ENCODE measurements around the gene LCMT2.

Gene LCMT2

DNA sequence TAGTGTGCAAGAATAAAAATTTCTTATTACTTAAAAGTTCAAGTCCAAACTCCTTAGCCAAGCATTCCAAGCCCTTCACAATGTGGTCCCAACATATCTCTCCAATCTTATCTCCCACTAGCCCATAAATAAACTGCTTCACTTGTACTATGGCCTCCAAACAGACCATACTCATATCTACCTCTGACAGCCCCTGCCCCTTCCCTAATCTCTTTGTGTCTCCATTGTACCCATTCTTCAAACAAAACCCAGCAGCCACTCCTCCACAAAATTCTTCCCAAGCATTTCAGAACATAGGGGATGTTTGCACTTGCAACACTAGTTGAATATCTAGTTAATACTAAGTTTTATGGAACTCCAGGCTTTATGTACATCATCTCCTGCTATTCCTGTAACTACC is 30.5 kb downstream of the LCMT2 start:
- H3K23ac ChIP-seq (ENCODE audit: low read length), result no peak overlapping the region
- DNase-seq, result no peak

DNA sequence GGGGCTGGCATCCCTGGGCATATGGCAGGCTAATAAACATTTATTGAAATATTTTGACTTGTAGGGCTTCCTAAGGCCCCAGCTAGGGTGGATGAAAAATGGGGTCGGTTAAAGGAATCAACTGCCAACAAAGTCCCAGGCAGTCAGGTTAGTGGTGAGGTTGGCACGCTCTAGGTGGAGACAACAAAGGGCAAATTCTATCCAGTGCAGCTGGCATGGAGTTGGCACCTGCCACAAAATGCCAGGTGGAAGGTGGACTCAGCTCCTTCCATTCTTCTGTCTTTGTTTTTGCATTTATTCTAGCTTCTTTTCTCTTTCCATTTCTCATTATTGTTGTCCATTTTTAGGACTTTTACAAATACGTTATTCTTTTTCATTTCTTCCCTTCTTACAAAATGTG is 31.0 kb downstream of the LCMT2 start:
- H4K8ac ChIP-seq (ENCODE audit: low read depth, low read length), result no peak overlapping the region
- no peak overlapping the region for H4K12ac ChIP-seq (ENCODE audit: low read depth, low read length)
- no peak overlapping the region for H3K4ac ChIP-seq (ENCODE audit: low read depth, low read length)
- H2BK5ac ChIP-seq (ENCODE audit: low read depth, low read length, poor library complexity), result no peak overlapping the region
- no peaks in the 10 kb centered on the region for H3K4me1 ChIP-seq (ENCODE audit: control insufficient read depth in 1 of 2, insufficient read depth in 2 of 2, low read length in 2 of 2)
- no peak overlapping the region for H3K9ac ChIP-seq (ENCODE audit: low read length)
- H3K27me3 ChIP-seq (ENCODE audit: insufficient read depth, low read length), result no peaks in the 10 kb centered on the region
- DNase-seq, result no peak
- H3K18ac ChIP-seq (ENCODE audit: low read length), result no peak overlapping the region
- H3K4me2 ChIP-seq (ENCODE audit: low read length), result no peak overlapping the region
- H3K23ac ChIP-seq (ENCODE audit: low read length), result no peak overlapping the region
- no peak overlapping the region for H2BK12ac ChIP-seq (ENCODE audit: low read length)
- no peaks in the 10 kb centered on the region for H3K79me2 ChIP-seq (ENCODE audit: control insufficient read depth, insufficient read depth, low read length, poor library complexity)
- H2AK5ac ChIP-seq (ENCODE audit: low read length), result no peak overlapping the region
- H3K27ac ChIP-seq (ENCODE audit: low read depth, low read length), result no peak overlapping the region
- H4K91ac ChIP-seq (ENCODE audit: low read depth, low read length), result no peak overlapping the region
- no peak overlapping the region for H3K4me3 ChIP-seq (ENCODE audit: low read depth, low read length)
- no peaks in the 10 kb centered on the region for H3K36me3 ChIP-seq (ENCODE audit: control insufficient read depth in 1 of 2, insufficient read depth in 2 of 2, low read length in 2 of 2)
- H3K14ac ChIP-seq (ENCODE audit: low read length), result no peak overlapping the region
- no peak overlapping the region for H2BK120ac ChIP-seq (ENCODE audit: insufficient read depth, low read length, poor library complexity)
- no peaks in the 10 kb centered on the region for H3K9me3 ChIP-seq (ENCODE audit: insufficient read depth, low read depth, low read length)
- WGBS (ENCODE audit: extremely low coverage, insufficient coverage, insufficient read length), result no CpG with 5 or more reads among the region's 3 CpGs
- no peaks in the 10 kb centered on the region for H3K79me1 ChIP-seq (ENCODE audit: low read length)
- no peak overlapping the region for H2AFZ ChIP-seq (ENCODE audit: insufficient read depth, low read length, poor library complexity)

More for the DNA sequence above, 30.5 kb downstream of the LCMT2 start:
- Histone ChIP-seq H4K91ac (ENCODE audit: low read depth, low read length) (no peak overlapping the region), H3K4me3 (ENCODE audit: low read depth, low read length) (no peak overlapping the region), H2AK5ac (ENCODE audit: low read length) (no peak overlapping the region), H2BK120ac (ENCODE audit: insufficient read depth, low read length, poor library complexity) (no peak overlapping the region), H3K79me2 (ENCODE audit: control insufficient read depth, insufficient read depth, low read length, poor library complexity) (no peaks in the 10 kb centered on the region), H3K27me3 (ENCODE audit: insufficient read depth, low read length) (no peaks in the 10 kb centered on the region), H3K4me1 (ENCODE audit: control insufficient read depth in 1 of 2, insufficient read depth in 2 of 2, low read length in 2 of 2) (no peaks in the 10 kb centered on the region), H3K36me3 (ENCODE audit: control insufficient read depth in 1 of 2, insufficient read depth in 2 of 2, low read length in 2 of 2) (no peaks in the 10 kb centered on the region), H3K27ac (ENCODE audit: low read depth, low read length) (no peak overlapping the region), H3K18ac (ENCODE audit: low read length) (no peak overlapping the region), H4K8ac (ENCODE audit: low read depth, low read length) (no peak overlapping the region), H3K79me1 (ENCODE audit: low read length) (no peaks in the 10 kb centered on the region), H2BK12ac (ENCODE audit: low read length) (no peak overlapping the region), H2BK5ac (ENCODE audit: low read depth, low read length, poor library complexity) (no peak overlapping the region), H3K4ac (ENCODE audit: low read depth, low read length) (no peak overlapping the region), H3K9me3 (ENCODE audit: insufficient read depth, low read depth, low read length) (no peaks in the 10 kb centered on the region), H3K4me2 (ENCODE audit: low read length) (no peak overlapping the region), H3K9ac (ENCODE audit: low read length) (no peak overlapping the region), H2AFZ (ENCODE audit: insufficient read depth, low read length, poor library complexity) (no peak overlapping the region), H3K14ac (ENCODE audit: low read length) (no peak overlapping the region), H4K12ac (ENCODE audit: low read depth, low read length) (no peak overlapping the region)

DNA sequence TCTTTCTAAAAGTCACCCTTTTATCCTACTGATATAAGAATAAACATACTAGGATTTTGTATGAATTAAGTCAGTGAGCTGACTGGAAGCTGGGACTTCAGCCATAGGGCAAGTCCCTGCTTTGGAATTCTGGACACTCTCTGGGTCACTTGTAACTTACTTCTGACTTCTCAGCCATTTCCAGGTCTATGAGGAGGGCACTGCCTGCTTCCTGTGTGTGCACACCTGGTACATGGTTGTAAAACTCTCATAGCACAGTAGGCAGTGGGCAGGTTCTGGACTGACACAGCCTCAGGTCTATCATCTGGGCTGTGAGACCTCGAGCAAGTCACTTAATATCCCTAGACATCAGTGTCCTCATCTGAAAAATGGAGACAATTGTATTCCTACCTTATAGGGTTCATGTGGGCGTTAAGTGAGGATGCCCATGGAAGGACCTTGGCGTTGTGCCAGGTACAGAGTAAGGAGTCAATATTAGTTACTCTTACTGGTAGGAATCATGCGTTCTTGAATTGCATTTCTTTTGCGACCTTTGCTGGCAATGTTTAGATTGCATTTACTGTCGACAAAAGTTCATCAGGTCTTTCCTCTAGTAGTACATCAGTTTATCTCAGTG is 36.2 kb downstream of the LCMT2 start:
- Histone ChIP-seq H3K4me2 (ENCODE audit: low read length) (no peak overlapping the region), H4K8ac (ENCODE audit: low read depth, low read length) (no peak overlapping the region), H3K27me3 (ENCODE audit: insufficient read depth, low read length) (no peaks in the 10 kb centered on the region), H3K4ac (ENCODE audit: low read depth, low read length) (no peak overlapping the region), H3K27ac (ENCODE audit: low read depth, low read length) (no peak overlapping the region), H3K36me3 (ENCODE audit: control insufficient read depth in 1 of 2, insufficient read depth in 2 of 2, low read length in 2 of 2) (no peaks in the 10 kb centered on the region), H3K23ac (ENCODE audit: low read length) (no peak overlapping the region), H3K4me1 (ENCODE audit: control insufficient read depth in 1 of 2, insufficient read depth in 2 of 2, low read length in 2 of 2) (peaks cover 0 to 2% of the 10 kb centered on the region in 2 experiments), H2AFZ (ENCODE audit: insufficient read depth, low read length, poor library complexity) (no peak overlapping the region), H4K12ac (ENCODE audit: low read depth, low read length) (no peak overlapping the region), H2BK5ac (ENCODE audit: low read depth, low read length, poor library complexity) (no peak overlapping the region), H3K79me1 (ENCODE audit: low read length) (no peaks in the 10 kb centered on the region), H3K4me3 (ENCODE audit: low read depth, low read length) (no peak overlapping the region), H3K18ac (ENCODE audit: low read length) (no peak overlapping the region), H3K9me3 (ENCODE audit: insufficient read depth, low read depth, low read length) (no peaks in the 10 kb centered on the region), H3K9ac (ENCODE audit: low read length) (no peak overlapping the region), H2BK12ac (ENCODE audit: low read length) (no peak overlapping the region), H4K91ac (ENCODE audit: low read depth, low read length) (no peak overlapping the region), H3K79me2 (ENCODE audit: control insufficient read depth, insufficient read depth, low read length, poor library complexity) (no peaks in the 10 kb centered on the region), H3K14ac (ENCODE audit: low read length) (no peak overlapping the region), H2AK5ac (ENCODE audit: low read length) (no peak overlapping the region), H2BK120ac (ENCODE audit: insufficient read depth, low read length, poor library complexity) (no peak overlapping the region)
- DNase-seq, result no peak
- no CpG with 5 or more reads among the region's 6 CpGs for WGBS (ENCODE audit: extremely low coverage, insufficient coverage, insufficient read length)

DNA sequence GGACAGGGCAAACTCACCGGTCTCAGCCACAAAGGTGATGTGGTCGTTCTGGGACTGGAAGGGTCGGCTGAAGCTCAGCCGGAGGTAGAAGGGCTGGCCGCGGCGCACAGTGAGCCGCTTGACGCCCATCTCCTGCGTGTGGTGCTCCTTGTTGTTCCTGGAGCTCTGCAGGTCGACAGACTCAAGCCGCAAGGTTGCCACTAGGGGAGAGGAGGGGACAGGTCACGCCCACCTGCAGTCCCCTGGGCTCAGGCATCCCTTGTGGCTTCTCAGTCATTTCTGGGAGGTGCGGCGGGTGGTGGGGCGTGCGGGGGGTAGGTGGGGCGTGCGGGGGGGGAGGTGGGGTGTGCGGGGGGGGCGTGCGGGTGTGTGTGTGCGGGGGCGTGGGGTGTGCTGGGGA is 36.9 kb downstream of the LCMT2 start:
- Histone ChIP-seq H3K27ac (ENCODE audit: low read depth, low read length) (no peak overlapping the region), H4K91ac (ENCODE audit: low read depth, low read length) (no peak overlapping the region), H2BK120ac (ENCODE audit: insufficient read depth, low read length, poor library complexity) (no peak overlapping the region), H4K8ac (ENCODE audit: low read depth, low read length) (no peak overlapping the region), H3K4me3 (ENCODE audit: low read depth, low read length) (no peak overlapping the region), H3K4me2 (ENCODE audit: low read length) (no peak overlapping the region), H2BK5ac (ENCODE audit: low read depth, low read length, poor library complexity) (no peak overlapping the region), H2BK12ac (ENCODE audit: low read length) (no peak overlapping the region), H3K79me2 (ENCODE audit: control insufficient read depth, insufficient read depth, low read length, poor library complexity) (no peaks in the 10 kb centered on the region), H2AK5ac (ENCODE audit: low read length) (no peak overlapping the region), H3K36me3 (ENCODE audit: control insufficient read depth in 1 of 2, insufficient read depth in 2 of 2, low read length in 2 of 2) (no peaks in the 10 kb centered on the region), H3K79me1 (ENCODE audit: low read length) (no peaks in the 10 kb centered on the region), H3K9me3 (ENCODE audit: insufficient read depth, low read depth, low read length) (no peaks in the 10 kb centered on the region), H3K27me3 (ENCODE audit: insufficient read depth, low read length) (no peaks in the 10 kb centered on the region), H2AFZ (ENCODE audit: insufficient read depth, low read length, poor library complexity) (no peak overlapping the region), H3K14ac (ENCODE audit: low read length) (no peak overlapping the region), H4K12ac (ENCODE audit: low read depth, low read length) (no peak overlapping the region), H3K4me1 (ENCODE audit: control insufficient read depth in 1 of 2, insufficient read depth in 2 of 2, low read length in 2 of 2) (peaks cover 0 to 2% of the 10 kb centered on the region in 2 experiments), H3K4ac (ENCODE audit: low read depth, low read length) (no peak overlapping the region), H3K23ac (ENCODE audit: low read length) (no peak overlapping the region), H3K9ac (ENCODE audit: low read length) (no peak overlapping the region), H3K18ac (ENCODE audit: low read length) (no peak overlapping the region)
- WGBS (ENCODE audit: extremely low coverage, insufficient coverage, insufficient read length), result no CpG with 5 or more reads among the region's 24 CpGs
- peak in 1 of 2 donors; percentile 21 for DNase-seq
